GM19372 (cell line): ENCODE measurements around the gene KIF20B.
"Not testable (repeated sequence)": the region's sequence is repeated elsewhere in the genome, so short reads cannot be mapped to it uniquely, and the experiment has no call there.

ENCODE experiments used
- ATAC-seq: cut with Tn5 transposase; IDR thresholded peaks from one replicate; pipeline ENCODE4 v1.9.1; 2021; ENCODE audit warnings: mild to moderate bottlenecking, low read depth, moderate library complexity; ENCODE audit not compliant: unreplicated experiment

KIF20B gene

GRCh38 chr10:89690027-89690426 is 11.4 kb upstream of the KIF20B start:
- no peak for ATAC-seq

- ATAC-seq, result no peak
Measured at GRCh38 chr10:89692416-89692815, 9.0 kb upstream of the KIF20B start.

GRCh38 chr10:89693176-89693575 is 8.2 kb upstream of the KIF20B start:
- no peak for ATAC-seq

- no peak for ATAC-seq
Measured at GRCh38 chr10:89695307-89695706, 6.1 kb upstream of the KIF20B start.

- no peak for ATAC-seq
Measured at GRCh38 chr10:89697946-89698345, 3.4 kb upstream of the KIF20B start.

- ATAC-seq, result no peak
Measured at GRCh38 chr10:89699581-89700064, 1.8 kb upstream of the KIF20B start.

GRCh38 chr10:89700923-89701241 is 508 bp upstream of the KIF20B start:
- ATAC-seq, result no peak

- no peak for ATAC-seq
Measured at GRCh38 chr10:89702121-89702480, 711 bp downstream of the KIF20B start.

- ATAC-seq, result no peak
Measured at GRCh38 chr10:89705466-89705865, 4.1 kb downstream of the KIF20B start.

- ATAC-seq, result no peak
Measured at GRCh38 chr10:89706011-89706410, 4.6 kb downstream of the KIF20B start.

- no peak for ATAC-seq
Measured at GRCh38 chr10:89707372-89707771, 6.0 kb downstream of the KIF20B start.

GRCh38 chr10:89710753-89711152 is 9.4 kb downstream of the KIF20B start:
- ATAC-seq, result no peak

- ATAC-seq, result no peak
Measured at GRCh38 chr10:89734616-89735015, 33.2 kb downstream of the KIF20B start.

- ATAC-seq, result peak; percentile 91
Measured at GRCh38 chr10:89738551-89739209, 37.3 kb downstream of the KIF20B start.

- ATAC-seq, result no peak
Measured at GRCh38 chr10:89741126-89741762, 39.9 kb downstream of the KIF20B start.

- no peak for ATAC-seq
Measured at GRCh38 chr10:89744026-89744425, 42.6 kb downstream of the KIF20B start.

GRCh38 chr10:89745903-89746302 is 44.5 kb downstream of the KIF20B start:
- ATAC-seq, result no peak

- no peak for ATAC-seq
Measured at GRCh38 chr10:89750441-89750840, 49.1 kb downstream of the KIF20B start.

GRCh38 chr10:89755374-89755773 is 54.0 kb downstream of the KIF20B start:
- ATAC-seq, result no peak

- no peak for ATAC-seq
Measured at GRCh38 chr10:89759531-89759930, 58.1 kb downstream of the KIF20B start.

GRCh38 chr10:89763671-89764070 is 62.3 kb downstream of the KIF20B start:
- ATAC-seq, result not testable (repeated sequence)

GRCh38 chr10:89771684-89772083 is 70.3 kb downstream of the KIF20B start:
- ATAC-seq, result no peak
